H9 (cell line): ENCODE measurements around the gene NDUFS2. TPM values are rescaled to one million over a fixed set of nuclear protein-coding genes. Genes with fewer than 3 reads are reported as not detected.
"Not testable (repeated sequence)": the region's sequence is repeated elsewhere in the genome, so short reads cannot be mapped to it uniquely, and the experiment has no call there.

Experiments used
- DNase-seq: peaks from one replicate; pipeline ENCODE4 v3.0.0-alpha.2; 2017
- H2AFZ ChIP-seq: one replicate; pipeline ENCODE4 v1.6.1; 2013; ENCODE audit warnings: mild to moderate bottlenecking, low read length, control low read depth, moderate library complexity
- H2AK5ac ChIP-seq: 2 replicates; pipeline ENCODE4 v1.6.1; 2013; ENCODE audit warnings: low read length, control low read depth, mixed read lengths; ENCODE audit not compliant: insufficient read length
- H2BK120ac ChIP-seq: one replicate; pipeline ENCODE4 v1.6.1; 2013; ENCODE audit warnings: low read depth, mild to moderate bottlenecking, low read length, control low read depth, inconsistent platforms; ENCODE audit not compliant: poor library complexity, severe bottlenecking
- H2BK12ac ChIP-seq: 2 replicates; pipeline ENCODE4 v1.6.1; 2013; ENCODE audit warnings: low read length, control low read depth, mixed read lengths, low read depth; ENCODE audit not compliant: insufficient read length
- H2BK15ac ChIP-seq: 2 replicates; pipeline ENCODE4 v1.6.1; 2013; ENCODE audit warnings: low read depth, low read length, control low read depth
- H2BK20ac ChIP-seq: one replicate; pipeline ENCODE4 v1.6.1; 2013; ENCODE audit warnings: low read depth, mild to moderate bottlenecking, low read length, control low read depth, inconsistent platforms; ENCODE audit not compliant: poor library complexity, severe bottlenecking
- H2BK5ac ChIP-seq: 2 replicates; pipeline ENCODE4 v1.6.1; 2013; ENCODE audit warnings: low read length, control low read depth, mixed read lengths; ENCODE audit not compliant: insufficient read length
- H3K14ac ChIP-seq: 2 replicates; pipeline ENCODE4 v1.6.1; 2013; ENCODE audit warnings: low read length, control low read depth; ENCODE audit not compliant: insufficient read depth
- H3K18ac ChIP-seq: 2 replicates; pipeline ENCODE4 v1.6.1; 2013; ENCODE audit warnings: low read depth, mild to moderate bottlenecking, mixed read lengths, low read length, control low read depth; ENCODE audit not compliant: insufficient read length
- H3K23ac ChIP-seq: 2 replicates; pipeline ENCODE4 v1.6.1; 2013; ENCODE audit warnings: low read length, control low read depth, mixed read lengths, low read depth; ENCODE audit not compliant: insufficient read length
- H3K23me2 ChIP-seq: 2 replicates; pipeline ENCODE4 v1.6.1; 2013; ENCODE audit warnings: low read depth, mild to moderate bottlenecking, mixed read lengths, low read length, control low read depth; ENCODE audit not compliant: insufficient read length, poor library complexity, severe bottlenecking
- H3K27ac ChIP-seq: 2 replicates; pipeline ENCODE4 v1.5.1; 2013; ENCODE audit warnings: low read length, control low read depth, mixed read lengths, low read depth; ENCODE audit not compliant: insufficient read length
- H3K27me3 ChIP-seq: 2 replicates; pipeline ENCODE4 v1.6.1; 2013; ENCODE audit warnings: low read length, control low read depth, inconsistent platforms; ENCODE audit not compliant: insufficient read depth
- H3K4ac ChIP-seq: 2 replicates; pipeline ENCODE4 v1.6.1; 2013; ENCODE audit warnings: low read depth, mild to moderate bottlenecking, control low read depth, inconsistent platforms, low read length, moderate library complexity
- H3K4me1 ChIP-seq: 2 replicates; pipeline ENCODE4 v1.6.1; 2013; ENCODE audit warnings: low read length, control low read depth, inconsistent platforms; ENCODE audit not compliant: insufficient read depth
- H3K4me2 ChIP-seq: 2 replicates; pipeline ENCODE4 v1.6.1; 2013; ENCODE audit warnings: low read length, control low read depth, mixed read lengths; ENCODE audit not compliant: insufficient read length, insufficient read depth
- H3K56ac ChIP-seq: 2 replicates; pipeline ENCODE4 v1.6.1; 2013; ENCODE audit warnings: low read depth, mild to moderate bottlenecking, mixed read lengths, low read length, control low read depth; ENCODE audit not compliant: insufficient read length
- H3K79me1 ChIP-seq: 2 replicates; pipeline ENCODE4 v1.6.1; 2013; ENCODE audit warnings: low read depth, mild to moderate bottlenecking, moderate library complexity, low read length, control low read depth, inconsistent platforms; ENCODE audit not compliant: insufficient read depth, poor library complexity, severe bottlenecking
- H3K79me2 ChIP-seq: 2 replicates; pipeline ENCODE4 v1.6.1; 2013; ENCODE audit warnings: low read length, control low read depth, inconsistent platforms; ENCODE audit not compliant: insufficient read depth
- H3K9ac ChIP-seq: 2 replicates; pipeline ENCODE4 v1.6.1; 2013; ENCODE audit warnings: low read length, control low read depth, mixed read lengths; ENCODE audit not compliant: insufficient read length; ENCODE audit errors: extremely low read depth
- H3K9me3 ChIP-seq: one replicate; pipeline ENCODE4 v1.6.1; 2013; ENCODE audit warnings: low read depth, low read length, inconsistent platforms; ENCODE audit not compliant: control insufficient read depth
- H3T11ph ChIP-seq: one replicate; pipeline ENCODE4 v1.6.1; 2013; ENCODE audit warnings: mild to moderate bottlenecking, low read length, control low read depth, inconsistent platforms
- H4K20me1 ChIP-seq: one replicate; pipeline ENCODE4 v1.6.1; 2013; ENCODE audit not compliant: control insufficient read depth, insufficient read length, insufficient read depth
- H4K5ac ChIP-seq: 2 replicates; pipeline ENCODE4 v1.6.1; 2013; ENCODE audit warnings: low read depth, mild to moderate bottlenecking, mixed read lengths, low read length, control low read depth; ENCODE audit not compliant: insufficient read length
- H4K8ac ChIP-seq: replicated peaks from 2 replicates; pipeline ENCODE4 v1.6.1; 2013; ENCODE audit warnings: low read length, control low read depth, mixed read lengths, low read depth; ENCODE audit not compliant: insufficient read length
- H4K91ac ChIP-seq: 2 replicates; pipeline ENCODE4 v1.6.1; 2013; ENCODE audit warnings: low read depth, mild to moderate bottlenecking, moderate library complexity, mixed read lengths, low read length, control low read depth; ENCODE audit not compliant: insufficient read length
- H3K27ac Mint-ChIP-seq, 3 experiments: 2 replicates in 2 of 3; 3 replicates in 1 of 3; pipeline ENCODE4 v1.8.0; 2020 to 2021; ENCODE audit warnings: mixed read lengths in 3 of 3, mild to moderate bottlenecking in 1 of 3, moderate library complexity in 1 of 3
- H3K27me3 Mint-ChIP-seq: 2 replicates; pipeline ENCODE4 v1.8.0; 2021; ENCODE audit warnings: low read depth, mild to moderate bottlenecking, moderate library complexity, mixed read lengths
- H3K36me3 Mint-ChIP-seq, 3 experiments: 2 replicates in 2 of 3; 3 replicates in 1 of 3; pipeline ENCODE4 v1.8.0; 2020 to 2021; ENCODE audit warnings: low read depth in 3 of 3, mixed read lengths in 3 of 3; ENCODE audit not compliant: insufficient read depth in 1 of 3
- H3K4me1 Mint-ChIP-seq, 2 experiments: 2 replicates each; pipeline ENCODE4 v1.8.0; 2020; ENCODE audit warnings: mixed read lengths in 2 of 2
- H3K4me3 Mint-ChIP-seq, 2 experiments: 2 replicates in 1 of 2; 3 replicates in 1 of 2; pipeline ENCODE4 v1.8.0; 2020 to 2021; ENCODE audit warnings: mild to moderate bottlenecking in 2 of 2, mixed read lengths in 2 of 2, moderate library complexity in 1 of 2
- H3K9me3 Mint-ChIP-seq, 2 experiments: 2 replicates in 1 of 2; 3 replicates in 1 of 2; pipeline ENCODE4 v1.8.0; 2020; ENCODE audit warnings: mild to moderate bottlenecking in 2 of 2, mixed read lengths in 2 of 2, moderate library complexity in 1 of 2
- CTCF ChIP-seq: fragments of 200-600 bp; sonication (generic); conservative IDR thresholded peaks from 3 replicates; pipeline ENCODE4 v1.8.0; 2021; ENCODE audit warnings: antibody characterized with exemption, mild to moderate bottlenecking
- WGBS: extraction: QIAGEN DNeasy Blood & Tissue Kit; methylation state at CpG from one replicate; pipeline ENCODE4 v1.1.7; 2013; ENCODE audit warnings: missing lambda C conversion rate, low lambda C conversion rate, mixed read lengths; ENCODE audit not compliant: insufficient read length; ENCODE audit errors: extremely low coverage; 5-methylcytosine and 5-hydroxymethylcytosine counted together
- total RNA-seq: library from RNA; stranded (reverse); gene quantifications from 2 replicates; pipeline ENCODE4 v1.2.1, GENCODE V29; 2021

The NDUFS2 gene
- total RNA-seq, 1 experiment from 2014 or later = 84.5 TPM

DNA sequence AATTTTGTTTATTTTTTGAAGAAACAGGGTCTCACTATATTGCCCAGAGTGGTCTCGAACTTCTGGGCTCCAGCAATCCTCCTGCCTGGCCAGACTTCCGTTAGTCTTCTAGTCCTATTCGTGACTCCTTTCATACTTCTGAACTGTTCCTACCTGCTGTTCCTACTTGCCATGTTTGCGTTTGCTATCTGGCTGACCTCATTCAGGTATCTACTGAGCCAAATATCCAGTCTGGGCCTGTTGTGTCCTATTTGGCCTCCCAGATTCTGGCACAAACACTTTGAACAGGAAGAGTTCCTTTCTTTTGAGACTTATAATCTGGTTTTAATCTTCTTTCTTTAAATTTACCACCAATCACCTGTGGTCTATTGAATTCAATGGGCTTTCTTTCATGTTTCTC, 42.7 kb downstream of the NDUFS2 start:
- no peaks in the 10 kb centered on the region for H3K79me2 ChIP-seq
- Mint-ChIP-seq H3K27me3 (peaks cover 3% of the 10 kb centered on the region; the same call in 1 of the 2 replicates), H3K4me1 (no peaks in the 10 kb centered on the region), H3K27ac (no peak overlapping the region), H3K9me3 (peaks cover 2% of the 10 kb centered on the region in 2 experiments; a peak in 4 of 5 replicates), H3K4me3 (no peak overlapping the region), H3K36me3 (peaks cover 0 to 3% (median 2%) of the 10 kb centered on the region in 3 experiments; a peak in 2 of 7 replicates)
- H2AFZ ChIP-seq = no peak overlapping the region
- no peak overlapping the region for H3K27ac ChIP-seq
- H3T11ph ChIP-seq = no peak overlapping the region
- no peak for TF ChIP-seq CTCF
- no peak overlapping the region for H2BK120ac ChIP-seq
- no peak overlapping the region for H2BK5ac ChIP-seq
- no peak overlapping the region for H3K14ac ChIP-seq
- H3K9me3 ChIP-seq = no peaks in the 10 kb centered on the region
- H3K23me2 ChIP-seq = no peaks in the 10 kb centered on the region
- H3K4me2 ChIP-seq = no peak overlapping the region
- H3K9ac ChIP-seq = no peak overlapping the region
- H3K79me1 ChIP-seq = no peaks in the 10 kb centered on the region
- no peak overlapping the region for H4K5ac ChIP-seq
- no peak overlapping the region for H2AK5ac ChIP-seq
- no peaks in the 10 kb centered on the region for H4K20me1 ChIP-seq
- no peaks in the 10 kb centered on the region for H3K4me1 ChIP-seq
- WGBS = no CpG with 5 or more reads among the region's 4 CpGs
- no peak overlapping the region for H3K56ac ChIP-seq
- no peak overlapping the region for H3K18ac ChIP-seq
- H4K8ac ChIP-seq = no peak overlapping the region
- DNase-seq = no peak
- no peak overlapping the region for H2BK20ac ChIP-seq
- H3K23ac ChIP-seq = no peak overlapping the region
- no peak overlapping the region for H4K91ac ChIP-seq
- H3K27me3 ChIP-seq = peaks cover 4% of the 10 kb centered on the region
- no peak overlapping the region for H2BK15ac ChIP-seq
- H2BK12ac ChIP-seq = no peak overlapping the region
- H3K4ac ChIP-seq = no peak overlapping the region

- not testable (repeated sequence) for H3K4me2 ChIP-seq, H2BK12ac ChIP-seq, H3K4ac ChIP-seq, DNase-seq, H3K27me3 ChIP-seq, H3K79me1 ChIP-seq, H2BK120ac ChIP-seq, H2BK15ac ChIP-seq, H3K4me1 Mint-ChIP-seq, H3K4me3 Mint-ChIP-seq, H3K18ac ChIP-seq, H3K23ac ChIP-seq, H3K56ac ChIP-seq, H3K9ac ChIP-seq, H3K36me3 Mint-ChIP-seq, H3K27ac ChIP-seq, H4K8ac ChIP-seq, H2BK5ac ChIP-seq, H3T11ph ChIP-seq, H2BK20ac ChIP-seq, H2AK5ac ChIP-seq, H4K5ac ChIP-seq, H3K23me2 ChIP-seq, H4K20me1 ChIP-seq, H3K9me3 Mint-ChIP-seq, H3K9me3 ChIP-seq, H2AFZ ChIP-seq, H3K27ac Mint-ChIP-seq, H3K14ac ChIP-seq, H3K4me1 ChIP-seq, H3K79me2 ChIP-seq, H4K91ac ChIP-seq
- H3K27me3 Mint-ChIP-seq = peaks cover 10% of the 10 kb centered on the region; the same call in 1 of the 2 replicates
- WGBS = no CpG with 5 or more reads among the region's 5 CpGs
These were observed 47.9 kb downstream of the NDUFS2 start for GRCh38 chr1:161250100-161250499.
